HG03439 (cell line): ENCODE data around the gene WRAP73.

Experiments
- ATAC-seq: cut with Tn5 transposase; IDR thresholded peaks from one replicate; pipeline ENCODE4 v1.9.1; 2021; ENCODE audit warnings: mild to moderate bottlenecking, moderate library complexity; ENCODE audit not compliant: unreplicated experiment

The WRAP73 gene

DNA sequence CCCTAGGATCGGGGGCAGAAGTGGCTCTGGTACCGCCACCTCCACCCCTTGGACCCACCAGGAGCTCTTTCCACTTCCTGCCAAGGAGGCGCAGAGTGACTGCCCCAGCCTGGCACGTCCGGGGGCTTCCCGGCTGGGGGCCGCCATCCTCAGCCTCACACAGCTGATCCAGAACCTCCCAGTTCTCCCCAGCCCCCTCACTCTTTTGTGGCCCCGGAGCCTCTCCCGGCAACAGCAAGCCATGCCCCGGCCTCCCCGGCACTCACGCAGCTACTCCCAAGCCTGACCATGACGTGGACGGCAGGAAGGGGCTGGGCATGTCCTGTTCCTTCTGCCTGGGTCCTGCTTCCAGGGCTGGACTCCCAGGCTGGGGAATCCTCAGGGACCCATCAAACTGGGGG lies 19.5 kb upstream of the WRAP73 start:
- no peak for ATAC-seq

- no peak for ATAC-seq
Observed at GRCh38 chr1:3668585-3669300, 18.8 kb upstream of the WRAP73 start.

DNA sequence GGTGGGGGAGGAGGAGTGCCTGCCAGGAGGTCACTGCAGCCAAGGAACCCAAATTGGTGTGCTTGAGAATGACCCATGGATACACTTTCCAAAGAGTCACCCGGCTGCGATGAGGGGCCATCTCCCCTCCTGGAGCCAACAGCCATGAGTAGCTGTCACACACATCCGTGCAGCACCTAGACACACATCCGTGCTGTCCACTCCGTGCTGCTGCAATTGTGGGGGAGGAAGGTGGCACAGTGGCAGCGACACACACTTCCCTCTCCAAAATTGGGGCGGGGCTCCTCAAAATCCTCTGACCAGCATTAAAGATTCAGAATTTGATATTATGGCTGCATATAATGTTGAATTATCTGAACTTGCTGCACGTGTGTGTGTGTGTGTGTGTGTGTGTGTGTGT lies 18.2 kb upstream of the WRAP73 start:
- ATAC-seq = no peak

GRCh38 chr1:3664700-3665375 lies 14.9 kb upstream of the WRAP73 start:
- ATAC-seq = no peak

DNA sequence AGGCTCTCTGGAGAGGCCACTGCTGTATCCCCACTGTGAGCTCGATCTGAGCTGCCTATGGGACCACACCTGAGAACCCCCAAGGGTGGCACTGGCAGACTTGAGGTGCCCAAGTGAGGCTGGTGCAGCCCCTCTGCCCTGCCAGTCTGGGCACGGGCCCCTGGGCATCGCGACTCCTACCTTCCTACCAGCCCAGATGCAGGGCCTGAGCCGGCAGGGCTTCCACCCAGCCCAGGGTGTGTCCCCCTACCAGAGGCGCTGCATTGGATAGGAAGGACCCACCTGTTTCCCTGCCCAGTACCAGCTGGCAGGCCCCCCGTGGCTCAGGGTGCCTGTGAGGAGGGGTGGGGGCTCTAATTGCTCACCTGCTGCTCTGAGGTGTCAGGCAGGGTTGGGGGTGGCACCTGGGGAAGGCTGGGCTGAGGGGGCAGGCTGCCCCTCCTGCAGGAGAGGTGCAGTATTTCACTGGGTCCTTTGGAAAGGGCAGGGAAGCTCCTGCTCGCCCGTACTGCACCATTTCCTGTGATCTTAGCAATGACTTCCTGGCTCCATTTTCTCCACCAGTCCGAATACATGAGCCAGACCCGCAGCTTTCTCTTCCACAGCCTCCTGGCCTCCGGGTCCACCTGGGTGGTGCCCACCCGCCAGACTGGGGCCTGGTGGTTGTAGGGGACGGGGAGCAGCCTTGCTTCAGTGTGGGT lies 14.2 kb upstream of the WRAP73 start:
- ATAC-seq = no peak

- ATAC-seq = no peak
Observed at GRCh38 chr1:3662080-3662671, 12.3 kb upstream of the WRAP73 start.

GRCh38 chr1:3661631-3662030 lies 11.7 kb upstream of the WRAP73 start:
- no peak for ATAC-seq

- ATAC-seq = no peak
Observed at GRCh38 chr1:3660704-3661103, 10.8 kb upstream of the WRAP73 start.

DNA sequence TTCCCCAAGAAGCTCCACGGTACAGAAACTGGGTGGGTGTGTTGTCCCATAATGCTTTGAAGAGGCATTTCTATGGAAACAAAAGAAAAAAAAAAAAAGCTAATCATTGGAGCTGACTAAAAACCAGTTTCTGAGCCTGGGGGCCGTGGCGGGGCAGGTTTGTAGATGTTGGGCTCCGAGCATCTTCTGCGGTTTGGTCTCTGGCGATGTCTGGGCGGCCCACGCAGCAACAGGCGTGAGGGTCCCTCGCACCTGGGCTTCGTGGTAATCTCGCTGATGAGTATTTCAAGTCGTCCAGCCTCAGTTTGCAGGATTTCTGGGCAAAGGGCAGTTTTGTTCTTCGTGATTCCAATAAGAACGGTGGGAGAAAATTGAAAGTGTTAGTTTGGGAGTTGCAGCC lies 9.2 kb upstream of the WRAP73 start:
- ATAC-seq = no peak

DNA sequence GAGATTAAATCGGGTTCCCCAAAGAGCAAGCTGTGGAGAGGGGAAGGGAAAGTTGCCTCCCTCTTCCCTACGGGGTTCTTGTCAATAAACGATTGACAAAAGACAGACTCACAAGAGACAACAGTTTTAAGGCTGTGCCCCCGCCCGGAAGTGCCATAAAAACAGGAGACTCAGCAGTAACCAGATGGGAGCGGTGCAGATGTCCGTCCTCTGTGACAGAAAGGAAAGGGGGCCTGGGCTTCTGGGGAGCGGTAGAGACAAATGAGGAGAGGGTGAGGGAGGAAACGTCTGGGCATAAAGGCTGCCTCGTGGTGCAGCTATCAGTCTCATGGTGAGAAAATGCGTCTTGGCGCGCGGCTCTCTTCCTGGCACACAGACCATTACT lies 8.3 kb upstream of the WRAP73 start:
- no peak for ATAC-seq

DNA sequence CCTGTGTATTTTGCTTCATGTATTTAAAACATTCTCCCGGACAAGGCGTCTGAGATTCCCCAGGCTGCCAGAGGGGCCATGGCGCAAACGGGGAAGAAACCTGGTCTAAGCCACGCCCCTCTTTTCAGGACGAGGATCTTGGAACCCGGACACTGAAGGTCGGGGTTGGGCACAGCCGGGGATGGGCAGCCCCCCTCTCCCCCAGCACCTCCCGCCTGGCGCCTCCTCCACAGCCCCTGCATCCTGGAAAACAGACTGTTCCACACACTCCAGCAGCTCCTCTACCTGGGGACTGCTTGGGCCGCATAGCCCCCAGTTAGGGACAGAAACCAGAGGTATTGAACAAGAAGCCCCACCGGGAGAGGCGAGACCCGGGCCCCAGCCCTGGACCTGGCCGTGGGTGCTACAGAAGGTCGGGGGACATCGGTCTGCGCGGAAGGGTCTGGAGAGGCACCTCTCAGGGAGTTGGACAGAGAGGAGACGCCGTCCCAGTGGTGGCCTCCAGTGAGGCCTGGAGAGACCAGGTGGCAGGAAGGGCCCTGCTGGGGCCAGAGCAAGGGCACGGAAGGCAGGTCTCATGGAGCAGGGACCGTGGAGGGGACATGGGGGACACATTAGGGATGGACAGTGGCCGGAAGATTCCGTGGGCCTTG lies 7.8 kb upstream of the WRAP73 start:
- ATAC-seq = no peak

GRCh38 chr1:3657096-3657475 lies 7.2 kb upstream of the WRAP73 start:
- ATAC-seq = peak; percentile 7

DNA sequence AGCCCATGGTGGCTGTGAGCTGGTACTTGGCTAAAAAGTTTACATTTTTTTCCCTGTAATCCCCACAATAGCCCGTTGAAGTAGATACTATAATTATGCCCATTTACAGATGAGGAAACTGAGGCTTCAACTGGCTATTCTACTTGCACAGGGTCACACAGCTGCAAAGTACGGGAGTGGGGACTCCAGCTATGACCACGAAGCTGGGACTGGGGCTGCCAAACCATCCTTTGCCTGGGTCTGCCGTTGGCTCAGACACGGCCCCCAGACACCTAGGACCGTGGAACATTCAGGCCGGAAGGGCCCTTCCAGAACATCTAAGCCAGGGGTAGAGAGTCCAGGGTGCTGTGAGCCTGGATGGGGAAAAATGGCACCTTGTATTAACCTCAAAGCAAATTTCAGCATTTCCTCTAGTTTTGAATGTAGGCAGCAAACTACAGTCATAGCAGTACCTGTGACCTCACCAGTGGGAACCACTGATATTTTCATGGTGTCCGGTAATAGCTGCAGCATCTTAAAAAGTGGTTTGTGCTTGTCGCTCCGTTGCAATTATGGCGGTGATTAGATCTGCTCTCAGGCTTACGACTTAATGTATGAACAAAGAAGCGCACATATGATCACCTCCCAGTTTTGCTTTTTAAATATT lies 6.7 kb upstream of the WRAP73 start:
- ATAC-seq = peak; percentile 39

GRCh38 chr1:3654549-3655281 lies 4.8 kb upstream of the WRAP73 start:
- ATAC-seq = no peak

DNA sequence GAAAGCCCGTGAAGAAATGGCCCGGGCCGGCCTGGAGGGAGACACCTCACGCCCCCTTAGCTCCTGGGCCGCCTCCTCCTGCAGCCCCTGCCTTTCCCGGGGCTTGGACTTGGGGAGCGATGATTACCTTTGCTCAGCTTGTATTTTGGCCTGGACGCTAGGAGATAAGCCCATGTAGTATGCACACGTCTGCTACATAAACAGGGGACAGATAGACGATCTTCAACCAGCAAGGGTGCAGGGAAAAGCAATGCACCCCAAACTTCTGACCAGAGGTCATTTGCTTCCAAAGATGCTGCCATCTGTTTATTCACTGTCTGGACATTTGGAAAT lies 3.3 kb upstream of the WRAP73 start:
- ATAC-seq = no peak

DNA sequence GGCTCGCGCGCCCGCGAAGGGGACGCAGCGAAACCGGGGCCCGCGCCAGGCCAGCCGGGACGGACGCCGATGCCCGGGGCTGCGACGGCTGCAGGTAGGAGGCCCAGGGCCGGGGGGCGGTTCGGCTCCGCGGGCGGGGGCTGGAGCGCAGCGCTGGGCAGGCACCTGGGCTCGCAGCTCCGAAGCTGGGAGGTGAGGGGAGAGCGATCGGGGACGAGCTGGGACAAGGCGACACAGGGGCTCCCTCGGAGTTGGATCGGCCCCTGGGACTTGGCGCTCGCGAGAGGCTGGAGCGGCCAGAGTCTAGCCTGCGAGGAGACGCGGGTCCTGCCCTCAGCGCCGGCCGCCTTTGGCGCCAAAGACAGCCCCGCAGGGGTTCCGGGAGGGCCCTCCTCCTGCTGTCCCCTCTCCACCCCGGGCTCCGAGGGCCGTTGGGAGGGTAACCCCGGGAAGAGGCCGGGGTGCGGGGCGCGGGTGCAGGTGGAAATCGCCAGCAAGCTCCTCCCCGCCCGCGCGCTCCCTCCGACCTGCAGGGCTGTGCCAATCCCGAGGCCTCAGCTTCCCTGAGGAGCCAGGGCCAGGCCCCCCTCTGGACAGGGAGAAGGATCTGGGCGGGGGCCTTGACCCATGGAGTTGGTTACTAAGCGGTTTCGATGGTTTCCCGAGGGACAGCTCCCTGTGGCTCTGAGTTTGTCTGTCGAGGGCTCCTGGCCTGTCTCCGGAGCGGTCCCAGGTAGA lies 2.8 kb upstream of the WRAP73 start:
- peak; percentile 3 for ATAC-seq

GRCh38 chr1:3651930-3652547 lies 2.1 kb upstream of the WRAP73 start, which contains the start of gene TP73:
Gene TP73 (plus strand): TSS chr1:3652516. CDS start chr1:3682366, 29,850 bp downstream.
- peak; percentile 27 for ATAC-seq

- no peak for ATAC-seq
Observed at GRCh38 chr1:3651026-3651929, 1.4 kb upstream of the WRAP73 start.
